SK-N-SH treated with all-trans-retinoic acid at 6 μM for 48 hours (cell line): ENCODE measurements around the gene DTNBP1.

Experiments
- CSDC2 ChIP-seq: fragments of 250-450 bp; sonication (Bioruptor Pico); IDR thresholded peaks from 2 replicates; pipeline ENCODE4 v1.5.0; 2020; ENCODE audit warnings: mild to moderate bottlenecking, moderate library complexity
- TCF4 ChIP-seq: fragments of 250-450 bp; sonication (Bioruptor Pico); IDR thresholded peaks from 2 replicates; pipeline ENCODE4 v1.8.0; 2021; ENCODE audit warnings: mild to moderate bottlenecking, moderate library complexity, borderline replicate concordance
- ZNF70 ChIP-seq: fragments of 450-650 bp; formaldehyde crosslinking; IDR thresholded peaks from 2 replicates; pipeline ENCODE4 v1.5.0; 2020; ENCODE audit warnings: mild to moderate bottlenecking, moderate library complexity

DNA sequence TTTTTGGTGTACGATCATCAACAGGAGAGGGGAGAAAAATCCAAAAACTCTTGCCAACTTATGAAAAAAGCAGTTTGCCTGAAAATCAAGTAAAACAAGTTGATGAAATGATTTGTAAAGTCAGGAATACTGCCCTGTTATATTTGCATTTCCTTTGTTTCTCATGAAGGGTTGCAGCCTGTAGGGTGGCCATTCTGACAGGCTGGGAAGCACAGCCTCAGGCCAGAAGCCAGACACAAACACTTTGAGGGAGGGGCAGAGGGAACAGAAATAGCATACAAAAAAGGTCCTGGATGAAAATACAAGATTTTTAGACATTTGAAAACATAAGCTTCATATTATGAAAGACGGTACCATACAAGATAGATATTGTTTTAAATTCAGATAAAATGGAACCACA, 109.8 kb downstream of the DTNBP1 start:
- TF ChIP-seq ZNF70 (CRISPR knock-in tag) (no peak), TCF4 (CRISPR knock-in tag) (no peak), CSDC2 (CRISPR knock-in tag) (no peak)
